HG03571 (cell line): Measurements from ENCODE around the gene DHRS13.

Experiments
- ATAC-seq: cut with Tn5 transposase; IDR thresholded peaks from one replicate; pipeline ENCODE4 v1.9.1; 2021; ENCODE audit not compliant: unreplicated experiment

Gene DHRS13, protein sequence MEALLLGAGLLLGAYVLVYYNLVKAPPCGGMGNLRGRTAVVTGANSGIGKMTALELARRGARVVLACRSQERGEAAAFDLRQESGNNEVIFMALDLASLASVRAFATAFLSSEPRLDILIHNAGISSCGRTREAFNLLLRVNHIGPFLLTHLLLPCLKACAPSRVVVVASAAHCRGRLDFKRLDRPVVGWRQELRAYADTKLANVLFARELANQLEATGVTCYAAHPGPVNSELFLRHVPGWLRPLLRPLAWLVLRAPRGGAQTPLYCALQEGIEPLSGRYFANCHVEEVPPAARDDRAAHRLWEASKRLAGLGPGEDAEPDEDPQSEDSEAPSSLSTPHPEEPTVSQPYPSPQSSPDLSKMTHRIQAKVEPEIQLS

DNA sequence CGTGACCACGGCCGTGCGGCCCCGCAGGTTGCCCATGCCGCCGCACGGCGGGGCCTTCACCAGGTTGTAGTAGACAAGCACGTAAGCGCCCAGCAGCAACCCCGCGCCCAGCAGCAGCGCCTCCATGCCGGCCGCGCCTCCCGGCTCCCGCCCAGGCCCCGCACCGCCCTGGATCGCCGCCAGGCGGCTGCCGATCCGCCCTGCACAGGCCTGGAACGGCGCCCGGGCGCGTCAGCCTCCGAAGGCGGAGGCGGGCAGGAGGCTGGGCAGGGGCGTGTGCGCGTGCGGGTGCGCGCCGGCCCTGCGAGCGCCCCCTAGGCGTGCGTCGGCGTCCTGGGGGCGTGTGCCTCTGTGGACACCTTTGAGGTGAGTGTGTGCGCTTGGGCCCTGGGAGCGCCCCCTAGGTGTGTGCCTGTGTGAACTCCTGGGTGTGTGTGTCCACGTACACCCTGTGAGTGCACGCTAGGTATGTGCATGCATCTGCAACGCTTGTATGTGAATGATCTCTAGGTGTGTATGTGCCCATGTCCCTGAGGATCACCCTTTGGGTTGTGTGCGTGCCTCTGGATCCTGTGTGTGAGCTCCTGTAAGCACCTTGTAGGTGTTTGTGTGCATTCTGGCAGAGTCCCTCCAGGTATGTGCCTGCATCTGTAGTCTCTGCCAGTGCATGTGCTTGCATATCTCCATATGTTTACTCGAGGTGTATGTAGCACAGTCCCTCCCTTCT is at the start of gene DHRS13:
DHRS13 (minus strand) TSS at position 261 of the 727 bp plus-strand sequence; CDS start at position 126, 135 bp downstream.
- peak; percentile 83 for ATAC-seq

GRCh38 chr17:28951991-28952975 is 49.4 kb upstream of the DHRS13 start:
- ATAC-seq: peak; percentile 59

DNA sequence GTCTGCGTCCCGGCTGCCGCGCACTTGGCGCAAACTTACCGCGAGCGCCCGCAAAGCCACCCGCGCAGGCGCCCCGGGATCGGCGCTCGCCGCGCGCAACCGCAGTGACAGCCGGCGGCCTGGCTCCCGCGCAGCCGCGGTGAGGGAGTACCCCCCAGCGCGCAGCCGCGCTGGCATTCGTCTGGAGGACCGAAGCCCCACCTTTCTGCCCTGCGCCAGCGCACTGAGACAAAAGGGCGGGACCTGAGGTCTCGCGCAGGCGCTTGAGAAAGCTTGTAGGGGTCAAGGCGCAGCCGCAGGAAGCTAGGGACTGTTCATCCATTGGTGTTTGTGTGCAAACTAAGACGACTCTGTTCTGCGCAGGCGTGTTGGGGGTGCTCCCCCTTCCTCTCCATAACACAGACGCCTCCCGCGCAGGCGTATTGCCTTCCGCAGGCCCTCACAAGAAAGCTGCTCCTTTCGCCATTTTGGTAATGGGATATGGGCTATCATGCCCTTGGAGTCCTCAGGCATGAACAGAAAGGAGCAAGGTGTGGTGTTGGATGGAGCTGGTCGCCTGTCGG is 48.6 kb upstream of the DHRS13 start, which contains the start of gene PHF12:
PHF12 (minus strand) TSS at position 91 of the 563 bp plus-strand sequence. CDS start 558 bp downstream, outside the sequence.
- peak; percentile 43 for ATAC-seq

DNA sequence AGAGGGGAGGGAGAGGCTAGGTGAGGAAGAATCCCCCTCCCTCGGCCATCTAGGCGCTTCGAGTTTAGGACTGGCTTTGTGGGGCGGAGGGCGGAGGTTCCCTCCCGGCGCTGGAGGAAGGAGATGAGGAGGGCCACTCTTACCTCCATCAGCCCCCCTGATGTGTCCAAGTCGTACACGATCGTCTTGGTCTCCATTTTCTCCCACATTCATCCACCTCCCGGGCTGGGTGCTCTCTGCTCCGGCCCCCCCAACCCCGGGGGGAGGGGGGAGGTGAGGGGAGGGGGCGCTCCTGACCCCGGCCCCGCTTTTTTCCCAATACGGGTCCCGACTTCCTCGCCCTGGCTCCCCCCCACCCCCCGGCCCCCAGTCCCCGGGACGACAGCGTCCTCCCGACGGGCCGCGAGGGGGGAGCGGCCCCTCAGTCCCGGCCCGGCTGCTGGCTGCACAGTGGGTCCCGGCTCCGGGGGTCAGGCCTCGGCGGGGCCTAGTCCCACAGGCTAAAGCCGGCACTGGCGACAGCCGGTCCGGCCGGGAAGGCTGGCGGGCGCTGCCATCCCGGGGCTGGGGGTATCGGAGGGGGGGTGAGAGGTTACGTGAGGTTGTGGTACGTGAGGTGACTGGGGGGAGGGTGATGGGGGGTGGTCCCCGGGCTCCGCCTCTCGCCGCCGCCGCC is 48.0 kb upstream of the DHRS13 start:
- ATAC-seq: no peak

GRCh38 chr17:28950017-28950751 is 47.3 kb upstream of the DHRS13 start:
- no peak for ATAC-seq

DNA sequence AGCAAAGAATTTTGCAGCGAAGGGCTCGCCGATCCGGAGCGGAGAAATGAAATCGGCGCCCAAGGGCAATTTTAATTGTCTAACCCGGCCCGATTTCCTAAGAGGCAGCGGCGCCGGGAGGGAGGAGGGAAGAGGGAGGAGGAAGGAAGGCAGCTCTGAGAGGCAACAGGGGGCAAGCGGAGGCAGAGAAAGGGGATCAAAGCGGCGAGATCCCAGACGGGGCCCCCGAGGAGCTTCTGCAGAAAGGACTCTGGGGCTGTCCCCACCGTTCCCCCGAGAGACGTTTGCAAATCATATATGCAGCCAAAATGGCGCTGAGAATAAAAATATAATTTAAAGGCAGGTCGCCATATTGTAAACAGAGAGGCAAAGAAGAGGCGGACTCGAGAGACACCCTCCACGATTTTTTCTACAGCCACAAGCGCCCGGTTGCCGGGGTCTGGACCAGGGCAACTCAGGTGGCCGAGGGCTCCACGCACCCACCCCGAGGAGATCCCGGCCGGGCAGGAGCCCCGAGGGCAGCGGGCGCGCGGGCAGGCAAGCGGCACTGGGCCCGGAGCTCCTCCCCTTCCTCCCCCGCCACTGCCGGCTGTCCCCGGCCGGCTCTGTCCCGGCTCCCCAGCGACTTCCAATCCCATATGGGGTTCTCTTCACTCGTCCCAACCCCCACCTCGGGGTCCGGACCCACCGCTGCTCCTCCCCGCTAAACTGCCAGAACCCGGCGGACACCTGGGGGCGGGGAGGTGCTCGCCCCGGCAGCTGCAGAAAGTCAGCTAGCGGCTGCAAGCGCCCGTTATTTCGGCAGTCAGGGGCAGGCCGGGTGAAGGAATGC is 46.5 kb upstream of the DHRS13 start:
- ATAC-seq: no peak

DNA sequence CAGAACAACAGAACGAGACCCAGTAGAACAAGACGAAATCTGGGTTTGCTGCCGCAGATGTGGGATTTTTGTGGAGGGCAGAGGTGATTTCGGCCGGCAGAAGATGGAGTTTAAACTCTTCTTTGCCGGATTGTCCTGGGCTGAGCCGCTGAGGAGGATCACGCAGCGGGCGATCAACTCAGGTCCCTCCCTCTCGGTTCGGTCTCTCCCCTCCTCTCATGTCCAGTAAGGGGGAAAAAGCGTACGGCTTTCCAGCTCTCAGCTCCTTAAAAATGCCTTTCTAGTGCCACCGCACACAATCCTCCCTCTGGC is 46.0 kb upstream of the DHRS13 start:
- ATAC-seq: no peak

DNA sequence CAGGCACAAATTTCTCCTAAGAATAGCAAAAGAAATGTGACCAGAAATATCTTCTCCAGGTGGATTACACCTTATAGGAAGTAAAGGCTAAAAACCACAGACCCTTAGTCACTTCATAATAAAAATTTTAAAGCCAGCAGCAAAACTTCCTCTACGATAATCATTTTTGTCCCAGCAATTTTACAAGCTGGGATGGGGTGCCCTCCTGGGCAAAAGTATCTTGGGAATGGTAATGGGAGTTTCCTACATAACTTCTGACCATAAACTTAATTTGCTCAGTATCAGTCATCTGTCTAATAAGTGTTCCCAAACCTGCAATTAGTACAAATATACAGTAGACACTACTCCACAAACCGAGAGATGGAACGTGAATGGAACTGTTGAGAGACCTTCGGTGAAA is 45.5 kb upstream of the DHRS13 start:
- ATAC-seq: no peak

- ATAC-seq: no peak
Measured at GRCh38 chr17:28947639-28948038, 44.8 kb upstream of the DHRS13 start.

DNA sequence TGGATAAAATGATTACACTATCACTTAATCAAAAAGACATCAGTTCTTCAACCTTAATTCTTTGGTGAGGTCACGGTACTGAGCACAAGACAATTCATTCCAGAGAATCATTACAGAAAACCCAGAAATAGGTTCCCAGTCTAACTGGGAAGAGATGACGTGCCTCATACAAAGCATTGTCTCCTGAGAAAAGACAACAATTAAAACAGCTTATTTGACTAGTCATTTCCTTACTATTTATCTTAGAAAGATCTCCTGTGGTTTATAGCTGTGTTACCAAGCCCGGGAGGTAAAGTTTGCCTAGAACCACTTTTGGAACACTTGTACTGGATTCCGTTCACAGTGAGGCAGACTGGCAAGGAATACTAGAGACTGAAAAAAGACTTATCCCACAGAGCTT is 43.4 kb upstream of the DHRS13 start:
- ATAC-seq: no peak

- ATAC-seq: no peak
Measured at GRCh38 chr17:28944862-28945741, 42.2 kb upstream of the DHRS13 start.

DNA sequence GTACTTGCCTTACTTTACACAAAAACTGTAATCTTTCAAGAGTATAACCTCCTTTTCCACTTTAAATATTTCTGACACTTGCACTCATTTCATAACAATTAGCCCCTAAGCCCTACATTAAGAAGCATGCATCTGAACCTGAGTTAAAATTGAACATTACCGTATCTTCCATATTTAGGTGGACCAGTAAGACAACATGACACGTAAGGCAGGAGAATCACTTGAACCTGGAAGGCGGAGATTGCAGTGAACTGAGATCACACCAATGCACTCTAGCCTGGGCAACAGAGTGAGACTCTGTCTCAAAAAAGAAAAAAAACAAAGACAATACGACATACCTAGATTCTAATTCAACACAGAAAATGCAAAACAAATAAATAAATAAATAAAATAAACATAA is 41.5 kb upstream of the DHRS13 start:
- ATAC-seq: no peak

- ATAC-seq: no peak
Measured at GRCh38 chr17:28942925-28943324, 40.0 kb upstream of the DHRS13 start.

DNA sequence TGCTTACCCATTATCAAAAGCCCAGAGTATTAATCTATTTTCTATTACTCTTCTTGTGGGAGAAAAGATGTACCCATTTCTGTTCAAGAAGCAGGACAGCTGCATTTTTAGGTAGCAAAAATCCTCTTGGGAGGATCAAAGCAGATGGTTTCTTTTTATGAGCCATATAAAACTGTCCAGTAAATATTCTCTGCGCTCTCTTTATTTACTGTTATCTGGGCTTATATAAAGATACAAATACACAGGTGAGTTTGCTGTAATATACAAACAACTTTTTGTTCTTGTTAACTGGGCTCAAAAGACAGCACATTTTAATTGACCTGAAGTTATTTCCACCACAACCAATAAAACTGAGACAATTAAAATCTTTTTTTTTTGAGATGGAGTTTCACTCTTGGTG is 38.4 kb upstream of the DHRS13 start:
- no peak for ATAC-seq

DNA sequence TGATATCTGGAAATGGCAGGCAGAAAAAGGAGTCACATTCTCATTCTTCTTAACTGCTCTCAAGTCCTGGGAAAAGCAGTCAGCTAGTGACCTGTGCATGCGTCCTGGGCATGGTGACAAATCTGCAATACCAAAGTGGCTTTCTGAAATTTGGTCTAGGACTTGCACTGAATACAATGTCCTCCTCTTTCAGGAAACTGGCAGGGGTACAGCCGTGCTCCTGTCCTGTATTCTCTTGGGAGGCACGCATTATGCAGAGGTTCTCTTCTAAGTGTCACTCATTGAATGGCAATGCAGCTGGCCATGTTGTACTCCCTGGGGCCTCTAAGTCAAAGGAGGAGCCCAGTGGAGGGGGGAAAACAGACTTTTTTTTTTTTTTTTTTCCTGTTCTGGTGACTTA is 37.8 kb upstream of the DHRS13 start:
- no peak for ATAC-seq

GRCh38 chr17:28940142-28940541 is 37.3 kb upstream of the DHRS13 start:
- no peak for ATAC-seq

- ATAC-seq: no peak
Measured at GRCh38 chr17:28938552-28938951, 35.7 kb upstream of the DHRS13 start.
